H9 (cell line): ENCODE data around the gene HOXD8. TPM values are rescaled to one million over a fixed set of nuclear protein-coding genes. Genes with fewer than 3 reads are reported as not detected.

Source experiments
- DNase-seq: peaks from one replicate; pipeline ENCODE4 v3.0.0-alpha.2; 2017
- H2AFZ ChIP-seq: one replicate; pipeline ENCODE4 v1.6.1; 2013; ENCODE audit warnings: mild to moderate bottlenecking, low read length, control low read depth, moderate library complexity
- H2AK5ac ChIP-seq: 2 replicates; pipeline ENCODE4 v1.6.1; 2013; ENCODE audit warnings: low read length, control low read depth, mixed read lengths; ENCODE audit not compliant: insufficient read length
- H2BK120ac ChIP-seq: one replicate; pipeline ENCODE4 v1.6.1; 2013; ENCODE audit warnings: low read depth, mild to moderate bottlenecking, low read length, control low read depth, inconsistent platforms; ENCODE audit not compliant: poor library complexity, severe bottlenecking
- H2BK12ac ChIP-seq: 2 replicates; pipeline ENCODE4 v1.6.1; 2013; ENCODE audit warnings: low read length, control low read depth, mixed read lengths, low read depth; ENCODE audit not compliant: insufficient read length
- H2BK15ac ChIP-seq: 2 replicates; pipeline ENCODE4 v1.6.1; 2013; ENCODE audit warnings: low read depth, low read length, control low read depth
- H2BK20ac ChIP-seq: one replicate; pipeline ENCODE4 v1.6.1; 2013; ENCODE audit warnings: low read depth, mild to moderate bottlenecking, low read length, control low read depth, inconsistent platforms; ENCODE audit not compliant: poor library complexity, severe bottlenecking
- H2BK5ac ChIP-seq: 2 replicates; pipeline ENCODE4 v1.6.1; 2013; ENCODE audit warnings: low read length, control low read depth, mixed read lengths; ENCODE audit not compliant: insufficient read length
- H3K14ac ChIP-seq: 2 replicates; pipeline ENCODE4 v1.6.1; 2013; ENCODE audit warnings: low read length, control low read depth; ENCODE audit not compliant: insufficient read depth
- H3K18ac ChIP-seq: 2 replicates; pipeline ENCODE4 v1.6.1; 2013; ENCODE audit warnings: low read depth, mild to moderate bottlenecking, mixed read lengths, low read length, control low read depth; ENCODE audit not compliant: insufficient read length
- H3K23ac ChIP-seq: 2 replicates; pipeline ENCODE4 v1.6.1; 2013; ENCODE audit warnings: low read length, control low read depth, mixed read lengths, low read depth; ENCODE audit not compliant: insufficient read length
- H3K23me2 ChIP-seq: 2 replicates; pipeline ENCODE4 v1.6.1; 2013; ENCODE audit warnings: low read depth, mild to moderate bottlenecking, mixed read lengths, low read length, control low read depth; ENCODE audit not compliant: insufficient read length, poor library complexity, severe bottlenecking
- H3K27ac ChIP-seq: 2 replicates; pipeline ENCODE4 v1.5.1; 2013; ENCODE audit warnings: low read length, control low read depth, mixed read lengths, low read depth; ENCODE audit not compliant: insufficient read length
- H3K27me3 ChIP-seq: 2 replicates; pipeline ENCODE4 v1.6.1; 2013; ENCODE audit warnings: low read length, control low read depth, inconsistent platforms; ENCODE audit not compliant: insufficient read depth
- H3K4ac ChIP-seq: 2 replicates; pipeline ENCODE4 v1.6.1; 2013; ENCODE audit warnings: low read depth, mild to moderate bottlenecking, control low read depth, inconsistent platforms, low read length, moderate library complexity
- H3K4me1 ChIP-seq: 2 replicates; pipeline ENCODE4 v1.6.1; 2013; ENCODE audit warnings: low read length, control low read depth, inconsistent platforms; ENCODE audit not compliant: insufficient read depth
- H3K4me2 ChIP-seq: 2 replicates; pipeline ENCODE4 v1.6.1; 2013; ENCODE audit warnings: low read length, control low read depth, mixed read lengths; ENCODE audit not compliant: insufficient read length, insufficient read depth
- H3K56ac ChIP-seq: 2 replicates; pipeline ENCODE4 v1.6.1; 2013; ENCODE audit warnings: low read depth, mild to moderate bottlenecking, mixed read lengths, low read length, control low read depth; ENCODE audit not compliant: insufficient read length
- H3K79me1 ChIP-seq: 2 replicates; pipeline ENCODE4 v1.6.1; 2013; ENCODE audit warnings: low read depth, mild to moderate bottlenecking, moderate library complexity, low read length, control low read depth, inconsistent platforms; ENCODE audit not compliant: insufficient read depth, poor library complexity, severe bottlenecking
- H3K79me2 ChIP-seq: 2 replicates; pipeline ENCODE4 v1.6.1; 2013; ENCODE audit warnings: low read length, control low read depth, inconsistent platforms; ENCODE audit not compliant: insufficient read depth
- H3K9ac ChIP-seq: 2 replicates; pipeline ENCODE4 v1.6.1; 2013; ENCODE audit warnings: low read length, control low read depth, mixed read lengths; ENCODE audit not compliant: insufficient read length; ENCODE audit errors: extremely low read depth
- H3K9me3 ChIP-seq: one replicate; pipeline ENCODE4 v1.6.1; 2013; ENCODE audit warnings: low read depth, low read length, inconsistent platforms; ENCODE audit not compliant: control insufficient read depth
- H3T11ph ChIP-seq: one replicate; pipeline ENCODE4 v1.6.1; 2013; ENCODE audit warnings: mild to moderate bottlenecking, low read length, control low read depth, inconsistent platforms
- H4K20me1 ChIP-seq: one replicate; pipeline ENCODE4 v1.6.1; 2013; ENCODE audit not compliant: control insufficient read depth, insufficient read length, insufficient read depth
- H4K5ac ChIP-seq: 2 replicates; pipeline ENCODE4 v1.6.1; 2013; ENCODE audit warnings: low read depth, mild to moderate bottlenecking, mixed read lengths, low read length, control low read depth; ENCODE audit not compliant: insufficient read length
- H4K8ac ChIP-seq: replicated peaks from 2 replicates; pipeline ENCODE4 v1.6.1; 2013; ENCODE audit warnings: low read length, control low read depth, mixed read lengths, low read depth; ENCODE audit not compliant: insufficient read length
- H4K91ac ChIP-seq: 2 replicates; pipeline ENCODE4 v1.6.1; 2013; ENCODE audit warnings: low read depth, mild to moderate bottlenecking, moderate library complexity, mixed read lengths, low read length, control low read depth; ENCODE audit not compliant: insufficient read length
- H3K27ac Mint-ChIP-seq, 3 experiments: 2 replicates in 2 of 3; 3 replicates in 1 of 3; pipeline ENCODE4 v1.8.0; 2020 to 2021; ENCODE audit warnings: mixed read lengths in 3 of 3, mild to moderate bottlenecking in 1 of 3, moderate library complexity in 1 of 3
- H3K27me3 Mint-ChIP-seq: 2 replicates; pipeline ENCODE4 v1.8.0; 2021; ENCODE audit warnings: low read depth, mild to moderate bottlenecking, moderate library complexity, mixed read lengths
- H3K36me3 Mint-ChIP-seq, 3 experiments: 2 replicates in 2 of 3; 3 replicates in 1 of 3; pipeline ENCODE4 v1.8.0; 2020 to 2021; ENCODE audit warnings: low read depth in 3 of 3, mixed read lengths in 3 of 3; ENCODE audit not compliant: insufficient read depth in 1 of 3
- H3K4me1 Mint-ChIP-seq, 2 experiments: 2 replicates each; pipeline ENCODE4 v1.8.0; 2020; ENCODE audit warnings: mixed read lengths in 2 of 2
- H3K4me3 Mint-ChIP-seq, 2 experiments: 2 replicates in 1 of 2; 3 replicates in 1 of 2; pipeline ENCODE4 v1.8.0; 2020 to 2021; ENCODE audit warnings: mild to moderate bottlenecking in 2 of 2, mixed read lengths in 2 of 2, moderate library complexity in 1 of 2
- H3K9me3 Mint-ChIP-seq, 2 experiments: 2 replicates in 1 of 2; 3 replicates in 1 of 2; pipeline ENCODE4 v1.8.0; 2020; ENCODE audit warnings: mild to moderate bottlenecking in 2 of 2, mixed read lengths in 2 of 2, moderate library complexity in 1 of 2
- WGBS: extraction: QIAGEN DNeasy Blood & Tissue Kit; methylation state at CpG from one replicate; pipeline ENCODE4 v1.1.7; 2013; ENCODE audit warnings: missing lambda C conversion rate, low lambda C conversion rate, mixed read lengths; ENCODE audit not compliant: insufficient read length; ENCODE audit errors: extremely low coverage; 5-methylcytosine and 5-hydroxymethylcytosine counted together
- total RNA-seq: library from RNA; stranded (reverse); gene quantifications from 2 replicates; pipeline ENCODE4 v1.2.1, GENCODE V29; 2021
- TF ChIP-seq, protein P1 (sequence below): fragments of 200-600 bp; sonication (generic); conservative IDR thresholded peaks from 3 replicates; pipeline ENCODE4 v1.8.0; 2021; ENCODE audit warnings: antibody characterized with exemption, mild to moderate bottlenecking

The HOXD8 gene
- total RNA-seq, 1 experiment from 2014 or later, result not detected

- Histone ChIP-seq H4K20me1 (no peaks in the 10 kb centered on the region), H2AFZ (no peak overlapping the region), H3K27me3 (peaks cover 88% of the 10 kb centered on the region), H3K56ac (no peak overlapping the region), H3K27ac (no peak overlapping the region), H3K79me2 (no peaks in the 10 kb centered on the region), H2BK20ac (no peak overlapping the region), H4K91ac (no peak overlapping the region), H3K18ac (no peak overlapping the region), H2AK5ac (no peak overlapping the region), H3K4ac (no peak overlapping the region), H3K14ac (no peak overlapping the region), H3K4me2 (no peak overlapping the region), H2BK120ac (no peak overlapping the region), H3K9me3 (no peaks in the 10 kb centered on the region), H3K4me1 (no peaks in the 10 kb centered on the region), H2BK5ac (no peak overlapping the region), H3K23ac (no peak overlapping the region), H2BK15ac (no peak overlapping the region), H3K23me2 (peaks cover 7% of the 10 kb centered on the region), H4K8ac (no peak overlapping the region), H4K5ac (no peak overlapping the region), H3K9ac (no peak overlapping the region), H2BK12ac (no peak overlapping the region), H3K79me1 (no peaks in the 10 kb centered on the region), H3T11ph (no peak overlapping the region)
- peaks cover 5 to 6% of the 10 kb centered on the region in 2 experiments; a peak in 4 of 5 replicates for H3K9me3 Mint-ChIP-seq
- H3K4me1 Mint-ChIP-seq, result peaks cover 20 to 46% of the 10 kb centered on the region in 2 experiments
- H3K4me3 Mint-ChIP-seq, result peak overlapping the region; percentile 49 to 73; a peak in 2 of 5 replicates
- H3K36me3 Mint-ChIP-seq, result no peaks in the 10 kb centered on the region
- no CpG with 5 or more reads among the region's 17 CpGs for WGBS
- TF ChIP-seq, protein P1, sequence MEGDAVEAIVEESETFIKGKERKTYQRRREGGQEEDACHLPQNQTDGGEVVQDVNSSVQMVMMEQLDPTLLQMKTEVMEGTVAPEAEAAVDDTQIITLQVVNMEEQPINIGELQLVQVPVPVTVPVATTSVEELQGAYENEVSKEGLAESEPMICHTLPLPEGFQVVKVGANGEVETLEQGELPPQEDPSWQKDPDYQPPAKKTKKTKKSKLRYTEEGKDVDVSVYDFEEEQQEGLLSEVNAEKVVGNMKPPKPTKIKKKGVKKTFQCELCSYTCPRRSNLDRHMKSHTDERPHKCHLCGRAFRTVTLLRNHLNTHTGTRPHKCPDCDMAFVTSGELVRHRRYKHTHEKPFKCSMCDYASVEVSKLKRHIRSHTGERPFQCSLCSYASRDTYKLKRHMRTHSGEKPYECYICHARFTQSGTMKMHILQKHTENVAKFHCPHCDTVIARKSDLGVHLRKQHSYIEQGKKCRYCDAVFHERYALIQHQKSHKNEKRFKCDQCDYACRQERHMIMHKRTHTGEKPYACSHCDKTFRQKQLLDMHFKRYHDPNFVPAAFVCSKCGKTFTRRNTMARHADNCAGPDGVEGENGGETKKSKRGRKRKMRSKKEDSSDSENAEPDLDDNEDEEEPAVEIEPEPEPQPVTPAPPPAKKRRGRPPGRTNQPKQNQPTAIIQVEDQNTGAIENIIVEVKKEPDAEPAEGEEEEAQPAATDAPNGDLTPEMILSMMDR, result no peak
- H3K27ac Mint-ChIP-seq, result no peak overlapping the region
- H3K27me3 Mint-ChIP-seq, result peaks cover 96% of the 10 kb centered on the region
- DNase-seq, result no peak
These were observed 48.1 kb upstream of the HOXD8 start for GRCh38 chr2:176081376-176081836.
